GM18951 (cell line): ENCODE data around the gene SLC25A3.
"Not testable (repeated sequence)": the region's sequence is repeated elsewhere in the genome, so short reads cannot be mapped to it uniquely, and the experiment has no call there.

ENCODE experiments used
- POLR2A ChIP-seq: IDR thresholded peaks from 4 replicates; pipeline ENCODE4 v1.6.1; 2011; ENCODE audit warnings: mild to moderate bottlenecking; ENCODE audit not compliant: insufficient read length, insufficient read depth; ENCODE audit errors: extremely low read depth
- in situ Hi-C: fragments of 300-500 bp; cut with MboI; formaldehyde crosslinking; loops from one replicate; pipeline ENCODE4 v1.12.0; 2022; ENCODE audit warnings: low sequenced_read_pairs, mixed read lengths, inconsistent platforms; ENCODE audit not compliant: unreplicated experiment

The SLC25A3 gene

GRCh38 chr12:98579347-98579746 is 14.1 kb upstream of the SLC25A3 start:
- in situ Hi-C loops, result no loop called here
- TF ChIP-seq POLR2A, result no peak

DNA sequence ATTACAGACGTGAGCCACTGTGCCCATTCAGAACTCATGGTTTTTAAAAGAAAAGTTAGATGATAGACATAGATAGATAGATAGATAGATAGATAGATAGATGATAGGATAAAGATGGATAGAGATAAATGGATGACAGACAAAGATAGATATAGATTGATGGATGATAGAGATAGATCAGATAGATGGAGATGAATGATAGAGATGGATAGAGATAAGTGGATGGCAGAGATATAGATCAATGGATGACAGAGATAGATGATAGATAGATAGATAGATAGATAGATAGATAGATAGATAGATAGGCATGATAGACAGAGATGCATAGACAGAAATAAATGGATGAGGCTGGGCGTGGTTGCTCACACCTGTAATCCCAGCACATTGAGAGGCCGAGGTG is 13.7 kb upstream of the SLC25A3 start:
- TF ChIP-seq POLR2A, result no peak
- in situ Hi-C loops, result no loop called here

DNA sequence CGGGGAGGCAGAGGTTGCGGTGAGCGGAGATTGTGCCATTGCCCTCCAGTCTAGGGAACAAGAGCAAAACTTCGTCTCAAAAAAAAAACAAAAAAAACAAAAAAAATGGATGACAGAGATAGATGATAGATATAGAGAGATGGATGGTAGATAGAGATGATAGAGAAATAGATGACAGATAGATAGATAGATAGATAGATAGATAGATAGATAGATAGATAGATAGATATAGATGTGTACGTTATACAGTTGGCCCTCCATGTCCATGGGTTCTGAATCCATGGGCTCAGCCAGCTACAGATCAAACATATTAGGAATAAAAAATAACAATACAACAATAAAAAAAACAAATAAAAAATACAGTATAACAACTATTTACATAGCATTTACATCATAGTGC is 12.8 kb upstream of the SLC25A3 start:
- in situ Hi-C loops, result no loop called here
- TF ChIP-seq POLR2A, result no peak

DNA sequence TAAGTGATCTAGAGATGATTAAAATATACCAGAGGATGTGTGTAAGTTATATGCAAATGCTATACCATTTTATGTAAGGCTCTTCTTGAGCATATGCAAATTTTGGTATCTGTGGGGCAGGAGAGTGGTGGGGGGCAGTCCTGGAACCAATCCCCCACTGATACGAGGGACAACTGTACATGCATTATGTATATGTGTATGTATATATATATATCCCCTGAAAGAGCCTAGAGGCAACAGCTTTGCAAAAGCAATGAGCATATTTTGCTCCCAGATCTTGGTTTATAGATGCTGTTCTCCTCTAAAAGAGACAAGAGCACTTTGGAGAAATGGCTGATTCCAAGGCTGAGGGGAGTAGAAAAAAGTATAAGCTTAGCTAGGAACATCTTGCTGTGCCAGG is 12.4 kb upstream of the SLC25A3 start:
- in situ Hi-C loops, result no loop called here
- TF ChIP-seq POLR2A, result no peak

DNA sequence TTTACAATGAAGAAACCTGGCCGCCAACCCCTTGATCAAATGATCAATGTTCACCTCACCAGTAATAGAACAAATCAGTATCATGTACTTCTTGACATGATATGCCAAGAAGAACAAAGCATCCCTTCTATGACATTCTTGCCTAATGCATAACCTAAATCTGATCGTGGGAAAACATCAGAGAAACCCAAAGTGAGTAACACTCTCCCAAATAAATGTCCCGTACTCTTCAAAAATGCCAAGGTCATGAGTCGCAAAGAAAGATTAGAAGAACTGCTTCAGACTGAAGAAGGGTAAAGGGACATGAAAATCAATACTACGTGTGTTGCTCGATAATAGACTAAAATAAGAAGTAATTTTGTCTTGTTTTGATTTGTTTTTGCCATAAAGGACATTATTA is 11.4 kb upstream of the SLC25A3 start:
- TF ChIP-seq POLR2A, result no peak
- in situ Hi-C loops, result no loop called here

DNA sequence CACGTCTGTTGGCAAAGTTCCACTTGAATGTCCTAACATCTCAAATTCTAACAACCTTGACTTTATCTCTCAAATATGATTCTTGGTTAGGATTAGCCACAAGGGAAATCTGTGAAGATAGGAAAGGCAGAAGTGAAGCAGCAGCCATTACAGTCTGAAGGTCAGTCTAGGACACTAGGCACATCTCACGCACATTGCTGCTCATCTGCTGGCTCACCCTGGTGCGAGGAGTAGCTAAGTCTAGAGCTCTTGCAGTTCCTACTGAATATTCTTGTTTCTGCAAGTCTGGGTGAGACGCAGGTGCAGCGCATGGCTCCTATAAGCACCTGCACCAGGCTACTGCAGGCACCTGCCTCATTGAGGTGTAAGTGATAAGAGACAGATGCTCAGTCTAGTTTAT is 6.4 kb upstream of the SLC25A3 start:
- in situ Hi-C loops, result no loop called here
- no peak for TF ChIP-seq POLR2A

- no peak for TF ChIP-seq POLR2A
- in situ Hi-C loops, result no loop called here
These were observed 2.3 kb upstream of the SLC25A3 start for GRCh38 chr12:98591209-98591608.

DNA sequence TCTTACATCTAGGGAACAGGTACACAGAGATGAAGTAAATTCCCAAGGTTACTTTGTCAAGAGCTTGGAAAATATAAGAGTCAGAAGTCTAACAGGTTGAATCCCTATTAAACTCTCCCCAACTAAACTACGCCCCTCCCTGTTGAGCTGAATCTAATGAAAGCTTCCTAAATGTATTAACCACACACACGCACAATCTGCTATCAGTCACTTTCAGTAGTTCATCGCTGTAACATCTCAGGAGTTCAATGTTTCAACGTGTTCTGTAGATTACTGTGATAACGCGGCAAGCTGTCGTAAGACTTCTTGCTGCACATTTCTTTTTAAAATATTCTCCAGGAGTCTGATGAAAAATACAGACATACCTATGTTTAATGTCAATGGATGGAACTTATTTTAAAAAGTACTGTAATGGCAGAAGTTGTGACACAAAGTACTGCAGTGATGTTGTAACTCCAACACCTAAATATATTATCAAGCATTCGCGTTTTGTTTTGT is 612 bp upstream of the SLC25A3 start:
- in situ Hi-C loops, result no loop called here
- TF ChIP-seq POLR2A, result no peak

- TF ChIP-seq POLR2A, result no peak
- in situ Hi-C loops, result no loop called here
These were observed 757 bp downstream of the SLC25A3 start for GRCh38 chr12:98594050-98594835.

DNA sequence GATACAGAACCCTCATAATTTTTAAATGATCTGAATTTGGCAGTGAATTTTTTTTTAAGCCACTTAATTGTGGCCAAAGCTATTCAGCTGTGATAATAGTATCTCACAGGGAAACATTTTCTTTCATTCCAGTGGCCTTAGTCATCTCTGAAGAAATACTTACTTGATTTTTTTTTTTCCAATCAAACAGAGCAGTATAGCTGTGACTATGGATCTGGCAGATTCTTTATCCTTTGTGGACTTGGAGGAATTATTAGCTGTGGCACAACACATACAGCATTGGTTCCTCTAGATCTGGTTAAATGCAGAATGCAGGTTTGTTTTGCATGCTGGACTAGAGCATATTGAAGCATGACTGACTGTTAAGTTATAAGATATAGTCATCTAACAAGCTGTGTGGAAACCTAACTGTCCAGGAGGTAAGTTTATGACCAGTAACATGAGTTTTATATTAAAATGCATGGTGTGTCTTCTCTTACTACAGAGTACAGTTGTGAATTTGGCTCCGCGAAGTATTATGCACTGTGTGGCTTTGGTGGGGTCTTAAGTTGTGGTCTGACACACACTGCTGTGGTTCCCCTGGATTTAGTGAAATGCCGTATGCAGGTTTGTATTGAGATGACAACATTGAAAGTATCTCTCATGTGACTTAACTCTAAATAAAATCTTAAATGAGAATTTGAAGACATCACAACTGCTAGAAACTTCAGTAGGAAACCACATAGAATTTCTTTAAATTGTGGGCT is 1.9 kb downstream of the SLC25A3 start:
- in situ Hi-C loops, result no loop called here

GRCh38 chr12:98597313-98597712 is 3.8 kb downstream of the SLC25A3 start:
- in situ Hi-C loops, result not testable (repeated sequence)

More for the DNA sequence above, 1.9 kb downstream of the SLC25A3 start:
- no peak for TF ChIP-seq POLR2A

DNA sequence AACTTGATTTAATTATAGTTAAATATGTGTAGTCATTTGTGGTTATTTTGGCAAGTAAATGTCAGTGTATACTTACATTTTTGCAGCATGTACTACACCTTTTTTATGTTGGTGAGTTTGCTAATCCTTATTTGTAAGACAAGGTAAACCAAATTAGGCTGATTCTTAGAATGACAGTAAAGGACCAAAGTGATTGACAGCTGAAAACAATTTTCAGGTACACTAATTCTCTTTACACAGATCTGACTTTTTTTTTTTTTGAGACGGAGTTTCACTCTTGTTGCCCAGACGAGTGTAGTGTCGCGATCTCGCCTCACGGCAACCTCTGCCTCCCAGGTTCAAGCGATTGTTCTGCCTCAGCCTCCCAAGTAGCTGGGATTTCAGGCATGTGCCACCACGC is 8.4 kb downstream of the SLC25A3 start:
- TF ChIP-seq POLR2A, result no peak
- in situ Hi-C loops, result no loop called here

DNA sequence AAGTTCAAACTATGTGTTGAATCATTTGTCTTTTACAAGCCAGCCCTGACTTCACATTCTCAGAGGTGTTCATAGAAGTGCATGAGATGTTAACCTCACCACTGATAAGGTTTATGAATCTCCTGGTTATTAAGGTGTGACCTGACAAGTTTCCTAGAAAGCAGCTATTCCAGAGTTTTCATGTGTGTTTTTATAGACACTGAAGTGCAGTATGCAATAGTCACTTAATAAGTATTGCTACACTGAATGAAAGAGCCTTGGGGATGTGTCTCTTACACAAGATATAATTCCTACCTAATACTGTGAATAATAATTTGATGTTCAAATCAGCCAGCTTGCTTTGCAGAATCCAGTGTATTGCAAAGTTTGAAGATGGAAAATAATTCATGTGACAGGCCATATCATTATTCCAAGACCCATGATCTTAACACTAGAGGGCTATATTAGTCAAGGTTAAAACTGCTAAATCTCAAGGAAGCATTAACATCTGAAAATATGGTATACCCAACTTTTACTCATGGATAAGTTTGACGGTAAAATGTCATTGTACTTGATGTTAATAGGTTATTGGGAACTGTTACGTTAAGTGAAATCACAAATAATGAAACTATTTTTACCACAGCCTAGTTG is 13.0 kb downstream of the SLC25A3 start:
- no peak for TF ChIP-seq POLR2A

More for the DNA sequence above, 13.0 kb downstream of the SLC25A3 start:
- in situ Hi-C loops, result no loop called here
